HG02588 (cell line): ENCODE results near the gene KBTBD6.
A peak's percentile ranks its signal among the peaks of the same experiment; 100 is the strongest.
"Not testable (repeated sequence)": the region's sequence is repeated elsewhere in the genome, so short reads cannot be mapped to it uniquely, and the experiment has no call there.

ENCODE experiments used
- ATAC-seq: cut with Tn5 transposase; IDR thresholded peaks from one replicate; pipeline ENCODE4 v1.9.1; 2021; ENCODE audit warnings: mild to moderate bottlenecking, moderate library complexity; ENCODE audit not compliant: unreplicated experiment

The KBTBD6 gene, protein sequence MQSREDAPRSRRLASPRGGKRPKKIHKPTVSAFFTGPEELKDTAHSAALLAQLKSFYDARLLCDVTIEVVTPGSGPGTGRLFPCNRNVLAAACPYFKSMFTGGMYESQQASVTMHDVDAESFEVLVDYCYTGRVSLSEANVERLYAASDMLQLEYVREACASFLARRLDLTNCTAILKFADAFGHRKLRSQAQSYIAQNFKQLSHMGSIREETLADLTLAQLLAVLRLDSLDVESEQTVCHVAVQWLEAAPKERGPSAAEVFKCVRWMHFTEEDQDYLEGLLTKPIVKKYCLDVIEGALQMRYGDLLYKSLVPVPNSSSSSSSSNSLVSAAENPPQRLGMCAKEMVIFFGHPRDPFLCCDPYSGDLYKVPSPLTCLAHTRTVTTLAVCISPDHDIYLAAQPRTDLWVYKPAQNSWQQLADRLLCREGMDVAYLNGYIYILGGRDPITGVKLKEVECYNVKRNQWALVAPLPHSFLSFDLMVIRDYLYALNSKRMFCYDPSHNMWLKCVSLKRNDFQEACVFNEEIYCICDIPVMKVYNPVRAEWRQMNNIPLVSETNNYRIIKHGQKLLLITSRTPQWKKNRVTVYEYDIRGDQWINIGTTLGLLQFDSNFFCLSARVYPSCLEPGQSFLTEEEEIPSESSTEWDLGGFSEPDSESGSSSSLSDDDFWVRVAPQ

DNA sequence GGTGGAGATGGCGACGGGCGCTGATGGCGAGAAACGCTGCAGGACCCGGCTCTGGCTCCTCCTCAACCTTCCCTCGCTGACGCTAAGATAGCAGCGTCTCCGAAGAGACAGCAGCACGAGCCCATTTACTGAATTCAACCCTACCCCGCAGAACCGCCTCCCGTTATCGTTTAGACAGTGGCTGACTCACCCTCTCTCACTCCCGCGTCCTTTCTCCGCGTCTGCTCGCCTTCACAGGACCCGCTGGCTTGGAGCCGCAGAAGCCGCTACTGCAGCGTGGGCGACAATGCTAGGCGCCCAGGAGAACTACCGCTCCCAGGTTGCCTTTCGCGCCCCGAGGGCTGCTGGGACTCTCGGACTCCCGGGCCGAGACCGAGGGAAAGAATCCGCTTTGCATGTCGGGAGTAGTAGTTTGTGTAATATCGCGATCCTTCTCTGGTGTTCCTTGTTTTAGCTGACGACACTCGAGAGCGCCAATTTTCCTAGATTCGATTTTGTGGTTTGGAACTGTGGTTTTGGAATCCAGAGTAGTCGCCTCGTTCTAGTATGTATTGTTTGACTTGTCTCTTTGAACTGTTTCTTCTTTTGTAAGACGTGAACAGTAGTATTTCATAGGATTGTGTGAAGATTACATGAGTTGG is at the start of gene KBTBD6:
TSS of gene KBTBD6 (minus strand) at position 291 of the 641 bp plus-strand sequence. CDS start 291 bp downstream, outside the sequence.
- ATAC-seq, result peak; percentile 97

GRCh38 chr13:41182231-41182630 is 49.6 kb upstream of the KBTBD6 start:
- ATAC-seq, result no peak

DNA sequence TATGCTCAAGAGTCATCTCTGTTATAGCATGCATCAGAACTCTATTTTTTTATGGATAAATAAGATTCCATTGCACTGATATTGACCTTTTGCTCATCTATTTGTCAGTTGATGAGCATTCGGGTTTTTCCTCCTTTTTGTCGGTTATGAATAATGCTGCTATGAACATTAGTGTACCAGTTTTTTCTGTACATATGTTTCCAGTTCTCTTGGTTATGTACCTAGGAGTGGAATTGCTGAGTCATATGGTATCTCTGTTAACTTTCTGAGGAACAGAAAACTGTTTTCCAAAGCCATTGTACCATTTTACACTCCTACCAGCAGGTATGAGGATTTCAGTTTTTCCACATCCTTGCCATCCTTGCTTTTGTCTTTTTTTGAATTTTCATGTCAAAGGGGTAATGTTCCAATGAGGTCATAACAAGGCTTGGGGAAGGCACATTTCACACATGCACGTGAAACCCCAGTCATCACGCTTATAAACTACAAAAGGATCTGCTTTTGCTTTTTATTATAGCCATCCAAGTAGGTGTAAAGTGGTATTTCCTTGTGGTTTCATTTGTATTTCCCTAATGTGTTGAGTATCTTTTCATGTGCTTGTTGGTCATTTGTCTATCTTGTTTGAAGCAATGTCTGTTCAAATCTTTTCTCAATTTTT is 47.1 kb upstream of the KBTBD6 start:
- ATAC-seq, result no peak

GRCh38 chr13:41178040-41178439 is 45.4 kb upstream of the KBTBD6 start:
- ATAC-seq, result no peak

GRCh38 chr13:41177616-41178015 is 45.0 kb upstream of the KBTBD6 start:
- ATAC-seq, result no peak

DNA sequence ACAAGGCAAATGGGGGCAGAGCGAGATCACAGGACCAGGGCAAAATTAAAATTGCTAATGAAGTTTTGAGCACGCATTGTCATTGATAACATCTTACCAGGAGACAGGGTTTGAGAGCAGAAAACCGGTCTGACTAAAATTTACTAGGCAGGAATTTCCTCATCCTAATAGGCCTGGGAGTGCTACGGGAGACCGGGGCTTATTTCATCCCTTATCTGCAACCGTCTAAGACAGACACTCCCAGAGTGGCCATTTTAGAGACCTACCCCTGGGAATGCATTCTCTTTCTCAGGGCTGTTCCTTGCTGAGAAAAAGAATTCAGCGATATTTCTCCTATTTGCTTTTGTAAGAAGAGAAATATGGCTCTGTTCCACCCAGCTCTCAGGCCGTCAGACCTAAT is 43.0 kb upstream of the KBTBD6 start:
- not testable (repeated sequence) for ATAC-seq

DNA sequence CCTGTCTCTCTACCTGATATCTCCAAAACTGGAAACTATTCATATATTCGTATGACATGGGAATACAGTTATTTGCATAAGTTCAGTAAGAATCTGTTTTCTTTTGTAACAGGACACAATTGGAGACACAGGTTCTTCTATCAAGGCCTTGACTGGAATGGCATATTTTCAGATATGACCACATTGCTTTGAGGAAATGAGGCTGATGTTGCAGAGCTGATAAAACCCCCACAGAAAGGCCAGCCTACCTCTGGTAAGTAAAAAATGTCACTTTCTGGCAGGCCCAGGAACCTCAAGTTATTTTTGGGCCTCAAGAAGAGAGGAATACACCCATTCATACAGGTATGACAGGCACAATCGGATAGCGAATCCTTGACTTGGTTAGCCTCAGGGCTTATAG is 29.5 kb upstream of the KBTBD6 start:
- ATAC-seq, result no peak

DNA sequence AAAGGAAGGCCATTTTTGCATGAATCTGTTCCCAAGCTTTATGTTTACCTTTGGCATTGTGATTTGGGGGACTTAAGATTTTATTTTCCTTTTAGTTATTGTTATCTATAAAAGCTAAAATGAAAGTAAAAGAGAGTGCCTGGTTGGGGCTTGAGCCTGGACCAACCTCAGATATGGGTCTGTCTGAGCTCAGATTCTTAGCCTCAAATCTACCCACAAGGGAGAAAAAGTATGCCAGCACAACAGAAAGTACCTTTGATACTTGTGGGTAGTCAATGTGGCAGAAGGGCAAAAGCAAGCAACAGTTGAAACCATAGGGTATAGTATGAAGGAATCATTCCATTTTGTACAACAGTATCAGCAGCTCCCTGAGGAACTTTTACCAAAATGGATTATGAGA is 26.6 kb upstream of the KBTBD6 start:
- ATAC-seq, result no peak

GRCh38 chr13:41157048-41157717 is 24.6 kb upstream of the KBTBD6 start:
- ATAC-seq, result no peak

- ATAC-seq, result no peak
These were observed 24.0 kb upstream of the KBTBD6 start for GRCh38 chr13:41156620-41157019.

GRCh38 chr13:41154042-41154441 is 21.4 kb upstream of the KBTBD6 start:
- no peak for ATAC-seq

DNA sequence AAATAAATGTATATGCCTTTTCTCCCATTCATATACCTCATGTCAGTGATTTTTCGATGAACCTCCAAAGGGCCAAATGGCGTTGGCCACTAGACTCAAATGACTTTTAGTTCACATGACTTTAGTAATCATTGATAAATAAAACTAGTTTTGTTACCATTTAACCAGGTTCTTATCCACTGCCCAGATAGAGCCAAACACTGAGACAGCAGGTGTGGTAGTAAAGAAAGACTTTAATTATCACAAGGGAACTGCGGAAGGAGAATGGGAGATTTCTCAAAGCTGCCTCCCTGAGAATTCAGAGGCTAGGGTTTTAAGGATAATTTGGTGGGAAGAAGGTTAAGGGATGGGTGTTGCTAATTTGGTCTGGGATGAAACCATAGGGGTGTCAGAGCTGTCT is 19.4 kb upstream of the KBTBD6 start:
- no peak for ATAC-seq

- no peak for ATAC-seq
These were observed 17.5 kb upstream of the KBTBD6 start for GRCh38 chr13:41150058-41150457.

- no peak for ATAC-seq
These were observed 16.0 kb upstream of the KBTBD6 start for GRCh38 chr13:41148419-41149283.

- no peak for ATAC-seq
These were observed 12.7 kb upstream of the KBTBD6 start for GRCh38 chr13:41145136-41145908.

DNA sequence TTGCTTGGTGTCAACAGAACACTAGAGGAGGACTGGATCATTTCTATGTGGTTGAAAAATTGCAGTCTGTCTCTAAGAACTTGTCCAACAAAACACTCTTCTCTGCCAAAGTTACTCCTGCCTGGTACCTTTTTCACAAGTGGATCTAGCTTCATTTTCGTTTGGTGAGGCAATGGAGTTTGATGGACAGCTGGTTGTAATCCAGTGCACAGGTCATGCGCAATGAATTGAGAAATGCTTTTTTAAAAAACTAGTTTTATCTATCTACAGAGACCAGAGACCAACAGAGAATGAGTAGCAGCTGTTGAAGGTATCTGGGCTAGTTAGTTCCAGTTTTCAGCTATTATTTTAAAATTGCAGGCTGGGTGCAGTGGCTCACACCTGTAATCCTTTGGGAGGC is 12.0 kb upstream of the KBTBD6 start:
- ATAC-seq, result no peak

GRCh38 chr13:41139296-41139966 is 6.8 kb upstream of the KBTBD6 start:
- ATAC-seq, result no peak

- no peak for ATAC-seq
These were observed 5.3 kb upstream of the KBTBD6 start for GRCh38 chr13:41137951-41138350.

GRCh38 chr13:41137241-41137640 is 4.6 kb upstream of the KBTBD6 start:
- no peak for ATAC-seq
